GM18526 (cell line): Measurements from ENCODE around the gene TFPI.

ENCODE experiments used
- POLR2A ChIP-seq: IDR thresholded peaks from 3 replicates; pipeline ENCODE4 v1.6.1; 2011; ENCODE audit not compliant: insufficient read length; ENCODE audit errors: extremely low read depth

The TFPI gene

GRCh38 chr2:187453078-187453641, 101.1 kb downstream of the TFPI start:
- TF ChIP-seq POLR2A, result no peak

GRCh38 chr2:187451510-187451909, 102.7 kb downstream of the TFPI start:
- no peak for TF ChIP-seq POLR2A

- TF ChIP-seq POLR2A, result no peak
These were observed 106.9 kb downstream of the TFPI start for GRCh38 chr2:187447336-187447735.

GRCh38 chr2:187446711-187447110, 107.5 kb downstream of the TFPI start:
- TF ChIP-seq POLR2A, result no peak

GRCh38 chr2:187445051-187445450, 109.2 kb downstream of the TFPI start:
- no peak for TF ChIP-seq POLR2A

- TF ChIP-seq POLR2A, result no peak
These were observed 111.5 kb downstream of the TFPI start for GRCh38 chr2:187442778-187443177.

- no peak for TF ChIP-seq POLR2A
These were observed 111.9 kb downstream of the TFPI start for GRCh38 chr2:187442378-187442777.

- TF ChIP-seq POLR2A, result no peak
These were observed 114.0 kb downstream of the TFPI start for GRCh38 chr2:187440101-187440675.

GRCh38 chr2:187438455-187438854, 115.8 kb downstream of the TFPI start:
- TF ChIP-seq POLR2A, result no peak

- TF ChIP-seq POLR2A, result no peak
These were observed 118.5 kb downstream of the TFPI start for GRCh38 chr2:187435756-187436155.

GRCh38 chr2:187435078-187435477, 119.2 kb downstream of the TFPI start:
- no peak for TF ChIP-seq POLR2A

GRCh38 chr2:187434342-187434785, 119.9 kb downstream of the TFPI start:
- TF ChIP-seq POLR2A, result no peak

- TF ChIP-seq POLR2A, result no peak
These were observed 122.3 kb downstream of the TFPI start for GRCh38 chr2:187431911-187432310.

- TF ChIP-seq POLR2A, result no peak
These were observed 124.2 kb downstream of the TFPI start for GRCh38 chr2:187429989-187430388.

- no peak for TF ChIP-seq POLR2A
These were observed 130.1 kb downstream of the TFPI start for GRCh38 chr2:187424146-187424545.

GRCh38 chr2:187422282-187422681, 132.0 kb downstream of the TFPI start:
- TF ChIP-seq POLR2A, result no peak

GRCh38 chr2:187421519-187421918, 132.7 kb downstream of the TFPI start:
- TF ChIP-seq POLR2A, result no peak
